Tibial nerve (tissue), 4 donors: ENCODE data around the gene FBH1.

Experiments
- EP300 ChIP-seq, 2 donors: sonication (generic); formaldehyde crosslinking; IDR thresholded peaks; one replicate each; pipeline ENCODE4 v1.6.1; 2017; ENCODE audit warnings: antibody characterized with exemption in 2 of 2, mild to moderate bottlenecking in 1 of 2
- POLR2A ChIP-seq, 2 donors: fragments of 450-650 bp; IDR thresholded peaks; one replicate each; pipeline ENCODE4 v1.6.1; 2017; ENCODE audit warnings: antibody characterized with exemption in 2 of 2, mild to moderate bottlenecking in 2 of 2, moderate library complexity in 2 of 2
- TF ChIP-seq, protein P1 (sequence below), 5 experiments: fragments of 200-600 bp in 3 of 5; fragments of 450-650 bp in 2 of 5; sonication (generic) in 3 of 5; IDR thresholded peaks; one replicate each; pipeline ENCODE4 v1.5.1; 2016 to 2019; ENCODE audit warnings: antibody characterized with exemption in 5 of 5, mild to moderate bottlenecking in 3 of 5, moderate library complexity in 2 of 5

DNA sequence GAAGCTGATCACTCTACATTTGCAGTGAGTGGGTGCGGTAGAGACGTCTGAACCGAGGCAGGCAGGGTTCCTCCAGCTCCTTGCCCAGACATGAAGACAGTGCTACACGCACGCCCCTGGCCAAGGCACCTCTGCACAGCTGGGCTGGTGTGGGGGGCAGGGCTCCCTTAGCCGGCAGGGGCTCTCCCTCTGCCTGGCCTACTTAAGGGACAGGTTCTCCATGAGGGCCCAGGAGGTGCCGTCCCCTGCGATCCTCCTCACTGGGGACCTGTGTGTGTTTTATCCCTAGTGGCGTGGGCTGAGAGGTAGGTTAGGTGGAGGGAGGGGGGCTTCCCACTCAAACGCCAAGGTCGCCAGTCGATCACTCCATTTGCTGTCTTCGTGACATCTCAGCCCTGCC is 52.0 kb downstream of the FBH1 start:
- TF ChIP-seq, protein P1, sequence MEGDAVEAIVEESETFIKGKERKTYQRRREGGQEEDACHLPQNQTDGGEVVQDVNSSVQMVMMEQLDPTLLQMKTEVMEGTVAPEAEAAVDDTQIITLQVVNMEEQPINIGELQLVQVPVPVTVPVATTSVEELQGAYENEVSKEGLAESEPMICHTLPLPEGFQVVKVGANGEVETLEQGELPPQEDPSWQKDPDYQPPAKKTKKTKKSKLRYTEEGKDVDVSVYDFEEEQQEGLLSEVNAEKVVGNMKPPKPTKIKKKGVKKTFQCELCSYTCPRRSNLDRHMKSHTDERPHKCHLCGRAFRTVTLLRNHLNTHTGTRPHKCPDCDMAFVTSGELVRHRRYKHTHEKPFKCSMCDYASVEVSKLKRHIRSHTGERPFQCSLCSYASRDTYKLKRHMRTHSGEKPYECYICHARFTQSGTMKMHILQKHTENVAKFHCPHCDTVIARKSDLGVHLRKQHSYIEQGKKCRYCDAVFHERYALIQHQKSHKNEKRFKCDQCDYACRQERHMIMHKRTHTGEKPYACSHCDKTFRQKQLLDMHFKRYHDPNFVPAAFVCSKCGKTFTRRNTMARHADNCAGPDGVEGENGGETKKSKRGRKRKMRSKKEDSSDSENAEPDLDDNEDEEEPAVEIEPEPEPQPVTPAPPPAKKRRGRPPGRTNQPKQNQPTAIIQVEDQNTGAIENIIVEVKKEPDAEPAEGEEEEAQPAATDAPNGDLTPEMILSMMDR (IDR thresholded peaks at IDR 0.05): no peak
- no peak for TF ChIP-seq POLR2A (IDR thresholded peaks at IDR 0.05)
- no peak for TF ChIP-seq EP300 (IDR thresholded peaks at IDR 0.05)
